Globus pallidus (tissue), 1 donor: ENCODE results near the gene PAPOLB.
"Not testable (repeated sequence)": the region's sequence is repeated elsewhere in the genome, so short reads cannot be mapped to it uniquely, and the experiment has no call there.

Experiments
- DNase-seq: peaks from one replicate; pipeline ENCODE4 v3.0.0-alpha.2; 2015; ENCODE audit warnings: low spot score

The PAPOLB gene

GRCh38 chr7:4861673-4862072 is at the start of gene PAPOLB:
PAPOLB (minus strand) TSS chr7:4862030; CDS start chr7:4861810, 220 bp downstream.
- DNase-seq, result no peak

GRCh38 chr7:4911111-4911828 is 49.4 kb upstream of the PAPOLB start:
- DNase-seq, result no peak

- DNase-seq, result no peak
Observed at GRCh38 chr7:4906682-4907081, 44.9 kb upstream of the PAPOLB start.

GRCh38 chr7:4905171-4905570 is 43.3 kb upstream of the PAPOLB start:
- no peak for DNase-seq

GRCh38 chr7:4904346-4904745 is 42.5 kb upstream of the PAPOLB start:
- no peak for DNase-seq

GRCh38 chr7:4895766-4896165 is 33.9 kb upstream of the PAPOLB start:
- no peak for DNase-seq

- no peak for DNase-seq
Observed at GRCh38 chr7:4894482-4894881, 32.7 kb upstream of the PAPOLB start.

- no peak for DNase-seq
Observed at GRCh38 chr7:4893929-4894475, 32.2 kb upstream of the PAPOLB start.

GRCh38 chr7:4893188-4893587 is 31.4 kb upstream of the PAPOLB start:
- DNase-seq, result not testable (repeated sequence)

- DNase-seq, result not testable (repeated sequence)
Observed at GRCh38 chr7:4891522-4891921, 29.7 kb upstream of the PAPOLB start.

- DNase-seq, result no peak
Observed at GRCh38 chr7:4889682-4890081, 27.9 kb upstream of the PAPOLB start.

GRCh38 chr7:4888161-4888560 is 26.3 kb upstream of the PAPOLB start:
- DNase-seq, result no peak

- no peak for DNase-seq
Observed at GRCh38 chr7:4886671-4887070, 24.8 kb upstream of the PAPOLB start.

- no peak for DNase-seq
Observed at GRCh38 chr7:4885317-4885807, 23.5 kb upstream of the PAPOLB start.

- DNase-seq, result no peak
Observed at GRCh38 chr7:4884164-4884563, 22.3 kb upstream of the PAPOLB start.

GRCh38 chr7:4883372-4884144 is 21.7 kb upstream of the PAPOLB start, which contains the start of gene RADIL:
RADIL (minus strand) TSS chr7:4883716; CDS start chr7:4878139, 5,577 bp downstream.
- DNase-seq, result peak; percentile 90

GRCh38 chr7:4883033-4883371 is 21.2 kb upstream of the PAPOLB start:
- DNase-seq, result no peak

GRCh38 chr7:4882169-4883032 is 20.6 kb upstream of the PAPOLB start:
- peak; percentile 35 for DNase-seq

- no peak for DNase-seq
Observed at GRCh38 chr7:4880218-4880617, 18.4 kb upstream of the PAPOLB start.

GRCh38 chr7:4879396-4880081 is 17.7 kb upstream of the PAPOLB start:
- DNase-seq, result no peak
